Coronary artery (tissue), 2 donors: ENCODE results near the gene SEMA6B.

ENCODE experiments used
- DNase-seq: peaks from one replicate; pipeline ENCODE4 v3.0.0-alpha.2; 2017; ENCODE audit warnings: low spot score
- H3K27ac ChIP-seq, 2 donors: fragments of 200-600 bp; sonication (generic); one replicate each; pipeline ENCODE4 v1.5.1; 2016 to 2019
- H3K4me3 ChIP-seq: fragments of 200-600 bp; sonication (generic); 2 replicates; pipeline ENCODE4 v1.5.1; 2016; ENCODE audit warnings: mild to moderate bottlenecking, moderate library complexity
- CTCF ChIP-seq: fragments of 200-600 bp; sonication (generic); IDR thresholded peaks from one replicate; pipeline ENCODE4 v1.5.1; 2019; ENCODE audit warnings: antibody characterized with exemption

Gene SEMA6B

GRCh38 chr19:4525563-4526002 lies 33.9 kb downstream of the SEMA6B start:
- DNase-seq: no peak
- no peak for TF ChIP-seq CTCF
- no peak overlapping the region for H3K4me3 ChIP-seq
- H3K27ac ChIP-seq: no peak overlapping the region

- no peak for DNase-seq
- Histone ChIP-seq H3K4me3 (no peak overlapping the region), H3K27ac (no peak overlapping the region)
- TF ChIP-seq CTCF: peak; percentile 46
Observed at GRCh38 chr19:4524808-4525562, 34.5 kb downstream of the SEMA6B start.

GRCh38 chr19:4523306-4524110 lies 36.0 kb downstream of the SEMA6B start:
- H3K27ac ChIP-seq: no peak overlapping the region
- peak; percentile 25 for TF ChIP-seq CTCF
- no peak overlapping the region for H3K4me3 ChIP-seq
- DNase-seq: no peak

- Histone ChIP-seq H3K4me3 (no peak overlapping the region), H3K27ac (no peak overlapping the region)
- TF ChIP-seq CTCF: no peak
- no peak for DNase-seq
Observed at GRCh38 chr19:4522291-4523002, 37.0 kb downstream of the SEMA6B start.

GRCh38 chr19:4521888-4522242 lies 37.6 kb downstream of the SEMA6B start:
- no peak for DNase-seq
- no peak overlapping the region for H3K27ac ChIP-seq
- no peak overlapping the region for H3K4me3 ChIP-seq
- no peak for TF ChIP-seq CTCF

- H3K27ac ChIP-seq: no peak overlapping the region
- no peak for DNase-seq
- no peak for TF ChIP-seq CTCF
- H3K4me3 ChIP-seq: no peak overlapping the region
Observed at GRCh38 chr19:4521170-4521887, 38.2 kb downstream of the SEMA6B start.
